A549 (cell line): ENCODE data around the gene TBC1D1.

Source experiments
- CBX8 ChIP-seq: fragments of 200-600 bp; sonication (generic); IDR thresholded peaks from 2 replicates; pipeline ENCODE4 v1.6.1; 2016
- CTCF ChIP-seq: fragments of >200 bp; sonication (Bioruptor Twin); formaldehyde crosslinking; IDR thresholded peaks from 3 replicates; pipeline ENCODE4 v1.5.1; 2016
- MYC ChIP-seq: IDR thresholded peaks from 2 replicates; pipeline ENCODE4 v1.6.1; 2012; ENCODE audit warnings: mild to moderate bottlenecking, inconsistent platforms, low read length, improper control_type of control experiment, borderline replicate concordance
- POLR2A ChIP-seq: IDR thresholded peaks from 2 replicates; pipeline ENCODE4 v1.6.1; 2012; ENCODE audit warnings: mild to moderate bottlenecking, low read length
- RARB ChIP-seq: fragments of 250-450 bp; sonication (Bioruptor Pico); IDR thresholded peaks from 2 replicates; pipeline ENCODE4 v1.8.0; 2021; ENCODE audit warnings: mild to moderate bottlenecking, moderate library complexity
- SMC3 ChIP-seq: fragments of >200 bp; sonication (Bioruptor Twin); formaldehyde crosslinking; IDR thresholded peaks from 3 replicates; pipeline ENCODE4 v1.6.1; 2018; ENCODE audit warnings: inconsistent platforms

- no peak for TF ChIP-seq CTCF
- TF ChIP-seq POLR2A, result no peak
- no peak for TF ChIP-seq RARB (CRISPR knock-in tag)
- no peak for TF ChIP-seq MYC
- no peak for TF ChIP-seq CBX8
- no peak for TF ChIP-seq SMC3
Observed at GRCh38 chr4:38145741-38146140, 254.9 kb downstream of the TBC1D1 start.
